HepG2 (cell line): Measurements from ENCODE around the gene SCFD2. TPM values are rescaled to one million over a fixed set of nuclear protein-coding genes. Genes with fewer than 3 reads are reported as not detected.

Experiments
- ATAC-seq: fragments of 200-7000 bp; cut with Tn5 transposase; 3 replicates; pipeline ENCODE4 v1.9.1; 2020; ENCODE audit warnings: mild to moderate bottlenecking, moderate library complexity
- BruUV-seq: library from RNA; stranded (reverse); fragments of 400-500 nt; replicated peaks from 2 replicates; lab custom pipeline; 2021; lab: Mats Ljungman, UMichigan
- CTCF ChIA-PET: fragments of 300-600 bp; formaldehyde crosslinking; extraction: SDS; loops from one replicate; lab custom pipeline; 2021; ENCODE audit warnings: low total read pairs, inconsistent platforms, low intra/inter-chr PET ratio; lab: Yijun Ruan, JAX
- POLR2A ChIA-PET: fragments of 350-600 bp; sonication (Branson Sonifier 250); formaldehyde crosslinking; loops from one replicate; lab custom pipeline; 2020; ENCODE audit warnings: antibody characterized with exemption, inconsistent platforms; lab: Yijun Ruan, JAX
- DNase-seq: peaks from one replicate; pipeline ENCODE4 v3.0.0-alpha.2; 2015; ENCODE audit warnings: low spot score
- FAIRE-seq: peaks from 3 replicates; lab custom pipeline; 2011; peaks lifted over from hg19 to GRCh38; lab: Jason Lieb, UNC
- H2AFZ ChIP-seq: one replicate; pipeline ENCODE4 v1.6.1; 2011; ENCODE audit warnings: low read length, inconsistent platforms
- H3K27ac ChIP-seq: fragments of 300-600 bp; 3 replicates; pipeline ENCODE4 v1.8.0; 2011; ENCODE audit warnings: mixed run types, mild to moderate bottlenecking, mixed read lengths, low read length, inconsistent platforms; ENCODE audit not compliant: insufficient read depth; ENCODE audit errors: extremely low read length
- H3K27me3 ChIP-seq, 2 experiments: fragments of 200-600 bp in 1 of 2; 2 replicates in 1 of 2; 3 replicates in 1 of 2; pipeline versions ENCODE4 v1.6.0 to v1.8.0; 2011; ENCODE audit warnings: low read length in 2 of 2, mild to moderate bottlenecking in 2 of 2, moderate library complexity in 2 of 2, inconsistent platforms in 1 of 2; ENCODE audit not compliant: insufficient read depth in 2 of 2, control insufficient read depth in 1 of 2
- H3K36me3 ChIP-seq, 2 experiments: fragments of 200-600 bp in 1 of 2; replicated peaks in 1 of 2; 2 replicates in 1 of 2; 3 replicates in 1 of 2; pipeline versions ENCODE4 v1.5.1 to v1.8.0; 2011; ENCODE audit warnings: low read length in 2 of 2, inconsistent platforms in 1 of 2; ENCODE audit not compliant: insufficient read depth in 2 of 2, control insufficient read depth in 1 of 2
- H3K4me1 ChIP-seq: 2 replicates; pipeline ENCODE4 v1.5.1; 2012; ENCODE audit warnings: low read length, inconsistent platforms; ENCODE audit not compliant: insufficient read depth
- H3K4me2 ChIP-seq: 2 replicates; pipeline ENCODE4 v1.6.0; 2011; ENCODE audit warnings: low read depth, low read length, inconsistent platforms
- H3K4me3 ChIP-seq, 3 experiments: fragments of 200-600 bp in 1 of 3; sonication (generic), shearing (Covaris generic) in 1 of 3; replicated peaks in 1 of 3; 2 replicates each; pipeline ENCODE4 v1.5.1; 2011 to 2016; ENCODE audit warnings: low read length in 3 of 3, inconsistent platforms in 2 of 3, low read depth in 2 of 3, mild to moderate bottlenecking in 2 of 3, control low read depth in 1 of 3, mixed read lengths in 1 of 3; ENCODE audit not compliant: insufficient read depth in 1 of 3
- H3K79me2 ChIP-seq: one replicate; pipeline ENCODE4 v1.6.1; 2011; ENCODE audit warnings: low read length, inconsistent platforms; ENCODE audit not compliant: insufficient read depth
- H3K9ac ChIP-seq: 2 replicates; pipeline ENCODE4 v1.6.0; 2011; ENCODE audit warnings: mild to moderate bottlenecking, low read depth, low read length, inconsistent platforms; ENCODE audit not compliant: insufficient read depth
- H3K9me3 ChIP-seq: 2 replicates; pipeline ENCODE4 v1.5.1; 2012; ENCODE audit warnings: mild to moderate bottlenecking, low read length
- H4K20me1 ChIP-seq: 2 replicates; pipeline ENCODE4 v1.6.0; 2011; ENCODE audit warnings: inconsistent platforms, mild to moderate bottlenecking, low read length, moderate library complexity; ENCODE audit not compliant: insufficient read depth
- SUZ12 ChIP-seq: fragments of 150-350 bp; IDR thresholded peaks from 2 replicates; pipeline ENCODE4 v1.6.1; 2014; ENCODE audit warnings: low read depth, low read length
- TCF12 ChIP-seq, 2 experiments: fragments of 450-650 bp in 1 of 2; sonication (generic) in 1 of 2; formaldehyde crosslinking in 1 of 2; IDR thresholded peaks; 2 replicates each; pipeline versions ENCODE4 v1.6.1 to v1.8.0; 2017 to 2022; ENCODE audit warnings: antibody characterized with exemption in 1 of 2, mild to moderate bottlenecking in 1 of 2, missing genetic modification reagents in 1 of 2, moderate library complexity in 1 of 2
- XRCC5 ChIP-seq: fragments of 200-400 bp; formaldehyde crosslinking; optimal IDR thresholded peaks from 2 replicates; pipeline ENCODE3; 2017; ENCODE audit warnings: mild to moderate bottlenecking, low read length
- ZNF274 ChIP-seq: sonication (generic); formaldehyde crosslinking; IDR thresholded peaks from 2 replicates; pipeline ENCODE4 v1.5.1; 2020; ENCODE audit warnings: mild to moderate bottlenecking, missing genetic modification reagents
- ZNF704 ChIP-seq: sonication (generic); formaldehyde crosslinking; IDR thresholded peaks from 2 replicates; pipeline ENCODE4 v1.8.1; 2023; ENCODE audit warnings: mild to moderate bottlenecking, inconsistent platforms, moderate library complexity, missing genetic modification reagents, borderline replicate concordance
- ZNF713 ChIP-seq: sonication (generic); formaldehyde crosslinking; IDR thresholded peaks from 2 replicates; pipeline ENCODE4 v1.4.0; 2020; ENCODE audit warnings: mild to moderate bottlenecking, missing genetic modification reagents
- WGBS: methylation state at CpG from one replicate; pipeline ENCODE4 v1.1.6; 2017; ENCODE audit warnings: low lambda C conversion rate; 5-methylcytosine and 5-hydroxymethylcytosine counted together
- in situ Hi-C: cut with HindIII; loops from 2 replicates; pipeline ENCODE4 v1.10.0; 2017; ENCODE audit warnings: low pct_unique_long_range_greater_than_20kb; ENCODE audit not compliant: extremely low pct_ligation_motif_present
- intact Hi-C: fragments of 100-400 bp; cut with micrococcal nuclease; formaldehyde crosslinking; loops from one replicate; pipeline ENCODE4 v1.10.0; 2022; ENCODE audit not compliant: unreplicated experiment
- polyA plus RNA-seq, 8 experiments: library from polyadenylated mRNA; depleted of rRNA in 3 of 8; stranded (reverse) in 7 of 8; unstranded in 1 of 8; fragments of >200 nt; fragmentation: Illumina TruSeq in 4 of 8; extraction: Trizol in 4 of 8; gene quantifications; 2 replicates each; pipeline versions ENCODE4 v1.2.1 to v1.2.3, GENCODE V29; 2011 to 2016; ENCODE audit warnings: low read depth in 4 of 8, missing spikeins in 1 of 8, mixed read lengths in 1 of 8; ENCODE audit not compliant: insufficient read depth in 1 of 8
- total RNA-seq, 5 experiments: library from RNA; depleted of rRNA; stranded (reverse); fragments of >200 nt; fragmentation: Illumina TruSeq; extraction: Trizol; gene quantifications; 2 replicates each; pipeline ENCODE4 v1.2.3, GENCODE V29; 2016; ENCODE audit warnings: low read depth in 1 of 5
- TF ChIP-seq, protein P1 (sequence below): sonication (generic); formaldehyde crosslinking; IDR thresholded peaks from 2 replicates; pipeline ENCODE4 v1.9.0; 2021; ENCODE audit warnings: missing genetic modification reagents, mild to moderate bottlenecking, borderline replicate concordance
- TF ChIP-seq, protein P2 (sequence below): sonication (generic); formaldehyde crosslinking; IDR thresholded peaks from 2 replicates; pipeline ENCODE4 v1.4.0; 2020; ENCODE audit warnings: missing genetic modification reagents

SCFD2 gene
- total and polyA plus RNA-seq, 2 of the 13 experiments (the other 11 are each of a cell fraction or from before 2014, with no cell fraction given), result 4.6 to 15.6 TPM

DNA sequence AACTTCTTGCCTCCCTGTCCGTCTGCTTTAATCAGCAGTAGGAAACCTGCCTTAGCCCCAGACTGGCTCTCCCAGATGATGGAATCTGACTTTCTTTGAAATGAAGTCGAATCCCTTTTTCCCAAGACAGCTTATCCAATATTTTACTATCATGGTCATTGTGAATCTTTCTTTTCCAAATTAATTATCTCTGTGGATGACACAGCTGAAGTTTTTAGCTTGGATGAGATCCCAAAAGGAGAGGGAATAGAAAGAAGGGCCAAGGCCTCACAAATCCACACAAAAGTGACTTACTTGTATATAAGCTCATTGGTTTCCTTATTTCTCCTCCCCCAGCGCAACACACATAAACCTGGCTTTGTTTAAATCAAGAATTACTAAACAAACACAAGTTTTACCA is 403.1 kb downstream of the SCFD2 start:
- intact Hi-C loops (no loop called here), in situ Hi-C loops (no loop called here)
- Histone ChIP-seq H3K9me3 (no peaks in the 10 kb centered on the region), H3K27ac (no peak overlapping the region), H3K4me2 (no peak overlapping the region), H3K9ac (no peak overlapping the region), H3K36me3 (no peaks in the 10 kb centered on the region), H2AFZ (no peak overlapping the region), H3K4me3 (no peak overlapping the region), H3K27me3 (no peaks in the 10 kb centered on the region), H3K4me1 (no peaks in the 10 kb centered on the region), H3K79me2 (no peaks in the 10 kb centered on the region), H4K20me1 (no peaks in the 10 kb centered on the region)
- ChIA-PET POLR2A (no interaction called here), CTCF (no interaction called here)
- no peak for TF ChIP-seq TCF12 (IDR thresholded peaks at IDR 0.05)
- TF ChIP-seq TCF12 (CRISPR knock-in tag; IDR thresholded peaks at IDR 0.05), result no peak
- TF ChIP-seq ZNF274 (CRISPR knock-in tag), result no peak
- TF ChIP-seq ZNF713 (CRISPR knock-in tag), result no peak
- TF ChIP-seq, protein P1, sequence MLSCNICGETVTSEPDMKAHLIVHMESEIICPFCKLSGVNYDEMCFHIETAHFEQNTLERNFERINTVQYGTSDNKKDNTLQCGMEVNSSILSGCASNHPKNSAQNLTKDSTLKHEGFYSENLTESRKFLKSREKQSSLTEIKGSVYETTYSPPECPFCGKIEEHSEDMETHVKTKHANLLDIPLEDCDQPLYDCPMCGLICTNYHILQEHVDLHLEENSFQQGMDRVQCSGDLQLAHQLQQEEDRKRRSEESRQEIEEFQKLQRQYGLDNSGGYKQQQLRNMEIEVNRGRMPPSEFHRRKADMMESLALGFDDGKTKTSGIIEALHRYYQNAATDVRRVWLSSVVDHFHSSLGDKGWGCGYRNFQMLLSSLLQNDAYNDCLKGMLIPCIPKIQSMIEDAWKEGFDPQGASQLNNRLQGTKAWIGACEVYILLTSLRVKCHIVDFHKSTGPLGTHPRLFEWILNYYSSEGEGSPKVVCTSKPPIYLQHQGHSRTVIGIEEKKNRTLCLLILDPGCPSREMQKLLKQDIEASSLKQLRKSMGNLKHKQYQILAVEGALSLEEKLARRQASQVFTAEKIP (CRISPR knock-in tag), result no peak
- no peak for TF ChIP-seq ZNF704
- TF ChIP-seq XRCC5, result no peak
- TF ChIP-seq, protein P2, sequence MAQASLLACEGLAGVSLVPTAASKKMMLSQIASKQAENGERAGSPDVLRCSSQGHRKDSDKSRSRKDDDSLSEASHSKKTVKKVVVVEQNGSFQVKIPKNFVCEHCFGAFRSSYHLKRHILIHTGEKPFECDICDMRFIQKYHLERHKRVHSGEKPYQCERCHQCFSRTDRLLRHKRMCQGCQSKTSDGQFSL, result no peak
- TF ChIP-seq SUZ12, result no peak
- no peak for FAIRE-seq
- BruUV-seq, result no TSS peak
- WGBS, result 74% methylated on average over 3 of the region's 3 CpGs
- no peak for DNase-seq
- ATAC-seq, result no peak
